T-cell (primary cell): Measurements from ENCODE around the gene RNF32. TPM values are rescaled to one million over a fixed set of nuclear protein-coding genes. Genes with fewer than 3 reads are reported as not detected.

Source experiments
- ATAC-seq, 4 experiments: fragments of 200-7000 bp in 3 of 4; fragments of 150-1000 bp in 1 of 4; cut with Tn5 transposase; replicated peaks in 1 of 4; 1 replicate in 3 of 4; 2 replicates in 1 of 4; pipeline ENCODE4 v1.10.0; 2021; ENCODE audit warnings: moderate library complexity in 3 of 4, mild to moderate bottlenecking in 2 of 4, moderate number of reproducible peaks in 1 of 4
- CTCF ChIA-PET, 2 donors: fragments of 300-600 bp; sonication (Branson Sonifier 250); formaldehyde crosslinking; loops; one replicate each; lab custom pipeline; 2022; ENCODE audit warnings: antibody characterized with exemption in 2 of 2; lab: Charles Lee
- POLR2A ChIA-PET, 2 donors: fragments of 300-600 bp; sonication (Branson Sonifier 250); formaldehyde crosslinking; loops; one replicate each; lab custom pipeline; 2022; ENCODE audit warnings: antibody characterized with exemption in 2 of 2; lab: Charles Lee
- DNase-seq, 35 experiments: peaks; one replicate each; pipeline versions ENCODE4 v3.0.0 to v3.0.0-alpha.2; 2013 to 2023
- H3K27ac ChIP-seq: one replicate; pipeline ENCODE4 v1.5.1; 2013; ENCODE audit warnings: low read length
- H3K27me3 ChIP-seq, 2 experiments: replicated peaks in 1 of 2; 1 replicate in 1 of 2; 2 replicates in 1 of 2; pipeline versions ENCODE4 v1.6.1 to v1.7.0; 2013; ENCODE audit warnings: low read length in 1 of 2, mixed read lengths in 1 of 2; ENCODE audit not compliant: control insufficient read depth in 2 of 2, insufficient read depth in 2 of 2; ENCODE audit errors: extremely low read depth in 1 of 2
- H3K36me3 ChIP-seq, 2 donors: 1 replicate in 1 of 2; 2 replicates in 1 of 2; pipeline versions ENCODE4 v1.6.1 to v1.7.0; 2013; ENCODE audit warnings: low read length in 1 of 2; ENCODE audit not compliant: control insufficient read depth in 2 of 2, insufficient read depth in 1 of 2; ENCODE audit errors: extremely low read depth in 1 of 2
- H3K4me1 ChIP-seq, 2 experiments: 1 replicate in 1 of 2; 2 replicates in 1 of 2; pipeline versions ENCODE4 v1.6.1 to v1.7.0; 2013; ENCODE audit warnings: low read length in 2 of 2, mixed read lengths in 1 of 2; ENCODE audit not compliant: insufficient read depth in 2 of 2, control insufficient read depth in 1 of 2; ENCODE audit errors: extremely low read depth in 1 of 2
- H3K4me3 ChIP-seq, 2 donors: 1 replicate in 1 of 2; 2 replicates in 1 of 2; pipeline versions ENCODE4 v1.5.1 to v1.7.0; 2013; ENCODE audit warnings: mild to moderate bottlenecking in 2 of 2, low read length in 1 of 2, moderate library complexity in 1 of 2; ENCODE audit not compliant: control insufficient read depth in 1 of 2; ENCODE audit errors: extremely low read depth in 1 of 2
- H3K9me3 ChIP-seq: 2 replicates; pipeline ENCODE4 v1.7.0; 2013
- H3K27ac Mint-ChIP-seq, 2 donors: one replicate each; pipeline ENCODE4 v1.8.0; 2020 to 2021; ENCODE audit warnings: mild to moderate bottlenecking in 2 of 2, mixed read lengths in 2 of 2
- H3K27me3 Mint-ChIP-seq, 2 donors: one replicate each; pipeline ENCODE4 v1.8.0; 2021 to 2022; ENCODE audit warnings: mixed read lengths in 2 of 2
- H3K36me3 Mint-ChIP-seq: one replicate; pipeline ENCODE4 v1.8.0; 2021; ENCODE audit warnings: mixed read lengths
- H3K4me1 Mint-ChIP-seq, 3 donors: one replicate each; pipeline ENCODE4 v1.8.0; 2020 to 2022; ENCODE audit warnings: mixed read lengths in 3 of 3, mild to moderate bottlenecking in 1 of 3
- H3K4me3 Mint-ChIP-seq, 3 donors: one replicate each; pipeline ENCODE4 v1.8.0; 2020 to 2022; ENCODE audit warnings: mild to moderate bottlenecking in 3 of 3, mixed read lengths in 3 of 3, moderate library complexity in 3 of 3
- H3K9me3 Mint-ChIP-seq, 3 donors: one replicate each; pipeline ENCODE4 v1.8.0; 2020 to 2022; ENCODE audit warnings: mixed read lengths in 3 of 3
- WGBS: methylation state at CpG from one replicate; pipeline ENCODE4 v1.1.5; 2013; ENCODE audit warnings: missing lambda C conversion rate; ENCODE audit not compliant: insufficient coverage; 5-methylcytosine and 5-hydroxymethylcytosine counted together
- total RNA-seq, 35 experiments: library from RNA in 6 of 35; stranded (reverse) in 6 of 35; fragments of 120-200 nt in 1 of 35; gene quantifications; one replicate each; pipeline versions ENCODE4 v1.2.1 to v1.2.4 and lab custom pipeline; 2013 to 2026

The RNF32 gene
- total RNA-seq, 5 donors from 2014 or later (not counting 1 experiment from before 2014, with no cell fraction given), result 0.41 to 1.4 (median 1.1) TPM; not detected in 1

GRCh38 chr7:156666368-156667109 lies 26.0 kb downstream of the RNF32 start:
- H3K27me3 ChIP-seq, result no peaks in the 10 kb centered on the region
- Mint-ChIP-seq H3K27ac (no peak overlapping the region), H3K9me3 (no peaks in the 10 kb centered on the region), H3K4me1 (no peaks in the 10 kb centered on the region), H3K4me3 (no peak overlapping the region), H3K36me3 (peaks cover 24% of the 10 kb centered on the region), H3K27me3 (no peaks in the 10 kb centered on the region)
- no peaks in the 10 kb centered on the region for H3K36me3 ChIP-seq
- no peak overlapping the region for H3K4me3 ChIP-seq
- 62% methylated on average over 2 of the region's 8 CpGs for WGBS
- no peak for ATAC-seq
- no peaks in the 10 kb centered on the region for H3K4me1 ChIP-seq
- H3K27ac ChIP-seq, result no peak overlapping the region
- ChIA-PET POLR2A (no interaction called here), CTCF (no interaction called here)
- no peaks in the 10 kb centered on the region for H3K9me3 ChIP-seq
- DNase-seq, result no peak

GRCh38 chr7:156667110-156667426 lies 26.5 kb downstream of the RNF32 start:
- DNase-seq (no peak), ATAC-seq (no peak)
- Mint-ChIP-seq H3K27ac (no peak overlapping the region), H3K27me3 (no peaks in the 10 kb centered on the region), H3K4me3 (no peak overlapping the region), H3K4me1 (no peaks in the 10 kb centered on the region), H3K36me3 (peaks cover 28% of the 10 kb centered on the region), H3K9me3 (no peaks in the 10 kb centered on the region)
- Histone ChIP-seq H3K27ac (no peak overlapping the region), H3K4me3 (no peak overlapping the region), H3K9me3 (no peaks in the 10 kb centered on the region), H3K27me3 (no peaks in the 10 kb centered on the region), H3K4me1 (no peaks in the 10 kb centered on the region), H3K36me3 (no peaks in the 10 kb centered on the region)
- no CpG with 5 or more reads among the region's 1 CpG for WGBS
- ChIA-PET CTCF (no interaction called here), POLR2A (no interaction called here)

- H3K9me3 Mint-ChIP-seq, result no peaks in the 10 kb centered on the region
- no peak for DNase-seq
- ChIA-PET POLR2A (interaction anchor here in 1 of 2 donors (0.7 kb wide), 1 partner anchor 42 kb away, joined by 4 read pairs; no protein-coding TSS in a partner anchor), CTCF (no interaction called here)
- no peak overlapping the region for H3K4me3 ChIP-seq
- H3K27me3 Mint-ChIP-seq, result no peaks in the 10 kb centered on the region
- peaks cover 30% of the 10 kb centered on the region for H3K36me3 Mint-ChIP-seq
- no peaks in the 10 kb centered on the region for H3K4me1 ChIP-seq
- H3K27ac Mint-ChIP-seq, result no peak overlapping the region
- WGBS, result 95% methylated on average over 11 of the region's 13 CpGs
- no peaks in the 10 kb centered on the region for H3K4me1 Mint-ChIP-seq
- no peaks in the 10 kb centered on the region for H3K36me3 ChIP-seq
- H3K4me3 Mint-ChIP-seq, result no peak overlapping the region
- ATAC-seq, result no peak
- H3K9me3 ChIP-seq, result no peaks in the 10 kb centered on the region
- no peak overlapping the region for H3K27ac ChIP-seq
- no peaks in the 10 kb centered on the region for H3K27me3 ChIP-seq
Measured at GRCh38 chr7:156668130-156668741, 27.7 kb downstream of the RNF32 start.

- POLR2A ChIA-PET, result no interaction called here
- H3K9me3 ChIP-seq, result no peaks in the 10 kb centered on the region
- DNase-seq (no peak), ATAC-seq (no peak)
- no peaks in the 10 kb centered on the region for H3K27me3 ChIP-seq
- CTCF ChIA-PET, result no interaction called here
- H3K4me1 Mint-ChIP-seq, result no peaks in the 10 kb centered on the region
- no peak overlapping the region for H3K4me3 ChIP-seq
- H3K27ac ChIP-seq, result no peak overlapping the region
- WGBS, result 96% methylated on average over 14 of the region's 19 CpGs
- H3K9me3 Mint-ChIP-seq, result no peaks in the 10 kb centered on the region
- H3K36me3 Mint-ChIP-seq, result peaks cover 37% of the 10 kb centered on the region
- H3K36me3 ChIP-seq, result no peaks in the 10 kb centered on the region
- H3K27me3 Mint-ChIP-seq, result no peaks in the 10 kb centered on the region
- H3K27ac Mint-ChIP-seq, result no peak overlapping the region
- H3K4me3 Mint-ChIP-seq, result no peak overlapping the region
- no peaks in the 10 kb centered on the region for H3K4me1 ChIP-seq
Measured at GRCh38 chr7:156669035-156669828, 28.7 kb downstream of the RNF32 start.

GRCh38 chr7:156673454-156673853 lies 32.9 kb downstream of the RNF32 start:
- WGBS, result 83% methylated on average over 1 of the region's 6 CpGs
- H3K36me3 ChIP-seq, result peaks cover 14 to 26% of the 10 kb centered on the region in 2 donors
- H3K27ac ChIP-seq, result no peak overlapping the region
- Mint-ChIP-seq H3K4me3 (no peak overlapping the region), H3K4me1 (no peaks in the 10 kb centered on the region), H3K9me3 (no peaks in the 10 kb centered on the region), H3K27ac (no peak overlapping the region), H3K27me3 (no peaks in the 10 kb centered on the region), H3K36me3 (peaks cover 61% of the 10 kb centered on the region)
- DNase-seq (no peak), ATAC-seq (no peak)
- no peaks in the 10 kb centered on the region for H3K27me3 ChIP-seq
- no peaks in the 10 kb centered on the region for H3K4me1 ChIP-seq
- ChIA-PET POLR2A (no interaction called here), CTCF (no interaction called here)
- no peaks in the 10 kb centered on the region for H3K9me3 ChIP-seq
- H3K4me3 ChIP-seq, result no peak overlapping the region

GRCh38 chr7:156673902-156674301 lies 33.3 kb downstream of the RNF32 start:
- ChIA-PET POLR2A (no interaction called here), CTCF (no interaction called here)
- Histone ChIP-seq H3K4me3 (no peak overlapping the region), H3K27ac (no peak overlapping the region), H3K27me3 (no peaks in the 10 kb centered on the region), H3K4me1 (no peaks in the 10 kb centered on the region), H3K9me3 (no peaks in the 10 kb centered on the region), H3K36me3 (peaks cover 16 to 31% of the 10 kb centered on the region in 2 donors)
- no peaks in the 10 kb centered on the region for H3K9me3 Mint-ChIP-seq
- no peaks in the 10 kb centered on the region for H3K27me3 Mint-ChIP-seq
- ATAC-seq, result no peak
- WGBS, result 97% methylated on average over 6 of the region's 9 CpGs
- no peaks in the 10 kb centered on the region for H3K4me1 Mint-ChIP-seq
- H3K4me3 Mint-ChIP-seq, result no peak overlapping the region
- peaks cover 65% of the 10 kb centered on the region for H3K36me3 Mint-ChIP-seq
- no peak overlapping the region for H3K27ac Mint-ChIP-seq
- DNase-seq, result no peak
